ENCODE data around the gene RAX.
A peak's percentile ranks its signal among the peaks of the same experiment; 100 is the strongest.

Gene RAX

DNA sequence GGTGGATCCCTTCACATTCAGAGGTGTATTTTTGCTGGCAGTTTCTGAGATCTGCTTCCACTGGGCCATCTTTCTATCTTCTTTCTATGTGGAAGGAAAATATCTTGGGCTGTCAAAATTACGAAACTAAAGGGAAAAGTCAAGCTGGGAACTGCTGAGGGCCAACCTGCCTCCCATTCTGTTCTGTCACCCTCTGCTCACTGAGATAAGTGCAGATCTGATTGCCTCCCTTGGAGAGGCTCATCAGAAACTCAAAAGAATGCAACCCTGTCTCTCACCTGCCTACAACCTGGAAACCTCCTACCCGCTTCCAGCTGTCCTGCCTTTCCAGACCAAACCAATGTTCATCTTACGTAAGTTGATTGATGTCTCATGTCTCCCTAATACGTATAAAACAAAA, 26.5 kb downstream of the RAX start:
- no peak for DNase-seq (ENCODE audit: low read depth)

DNA sequence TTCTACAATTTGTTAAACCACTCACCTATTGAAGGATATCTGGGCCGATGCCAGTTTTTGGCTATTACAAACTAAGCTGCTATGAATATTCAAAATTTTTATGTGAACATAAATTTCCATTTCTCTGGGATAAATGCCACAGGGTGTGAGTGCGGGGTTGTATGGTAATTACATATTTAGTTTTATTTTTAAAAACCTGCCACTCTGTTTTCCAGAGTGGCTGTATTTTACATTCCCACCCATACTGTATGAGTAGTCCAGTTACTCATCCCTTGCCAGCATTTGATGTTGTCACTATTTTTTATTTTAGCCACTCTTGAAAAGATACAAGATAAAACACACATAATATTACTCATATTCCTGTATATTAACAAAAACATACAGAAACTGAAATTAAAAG, 30.3 kb downstream of the RAX start:
- DNase-seq (ENCODE audit: low read depth): no peak

DNA sequence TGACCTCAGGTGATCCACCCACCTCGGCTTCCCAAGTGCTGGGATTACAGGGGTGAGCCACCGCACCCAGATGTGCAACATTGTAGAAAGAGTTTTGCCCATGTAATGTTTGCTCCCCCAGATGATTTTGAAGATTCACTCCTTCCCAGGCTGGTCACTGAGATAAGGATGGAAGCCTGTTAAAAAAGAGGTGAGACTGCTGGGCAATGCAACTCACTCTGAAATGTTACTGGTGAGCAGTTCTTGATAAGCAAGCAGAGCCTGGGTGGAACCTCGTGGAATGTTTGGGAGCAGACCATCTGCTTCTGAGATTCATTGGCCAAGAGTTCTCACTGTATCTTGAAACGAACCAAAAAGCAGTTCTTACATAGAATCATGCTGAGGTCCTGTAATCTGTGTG, 33.6 kb downstream of the RAX start:
- no peak for DNase-seq (ENCODE audit: low read depth)

DNA sequence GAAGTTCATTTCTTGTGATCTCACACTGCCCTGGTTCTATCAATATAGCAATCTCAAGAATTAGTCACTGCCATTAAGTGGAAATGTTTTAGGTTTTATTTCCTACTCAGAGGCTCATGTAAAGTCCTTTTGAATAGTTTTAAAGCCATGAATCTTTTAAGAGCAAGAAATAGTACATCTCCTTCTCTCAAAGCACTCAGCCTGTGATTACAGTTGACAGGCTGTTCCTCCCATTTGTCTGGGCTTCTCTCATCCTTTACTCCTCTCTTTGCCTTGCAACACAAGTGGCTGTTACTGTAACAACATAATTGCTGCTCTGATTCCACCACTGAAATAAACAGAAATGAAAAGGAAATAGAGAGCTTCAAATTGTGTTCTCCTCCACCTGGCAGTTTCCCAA, 34.9 kb downstream of the RAX start:
- no peak for DNase-seq (ENCODE audit: low read depth)

DNA sequence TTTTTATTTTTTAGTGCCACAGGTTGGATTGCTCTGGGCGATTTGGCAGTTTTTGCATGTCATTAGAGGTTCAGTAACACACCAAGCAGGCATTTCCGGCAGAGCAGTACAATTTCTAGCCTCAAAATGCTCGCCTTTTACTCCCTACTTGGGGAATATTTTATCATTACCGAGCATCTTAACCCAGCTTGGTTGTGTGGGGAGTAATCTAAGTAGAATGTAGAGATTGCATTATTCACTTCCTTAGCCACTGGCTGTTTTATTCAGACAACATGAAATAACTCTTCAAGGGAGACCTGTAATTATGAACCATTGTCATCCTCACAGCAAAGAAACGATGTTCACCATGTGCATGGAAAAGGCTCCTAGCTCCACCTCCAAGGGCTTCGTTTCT, 40.2 kb downstream of the RAX start:
- DNase-seq (ENCODE audit: low read depth): peak; percentile 14

DNA sequence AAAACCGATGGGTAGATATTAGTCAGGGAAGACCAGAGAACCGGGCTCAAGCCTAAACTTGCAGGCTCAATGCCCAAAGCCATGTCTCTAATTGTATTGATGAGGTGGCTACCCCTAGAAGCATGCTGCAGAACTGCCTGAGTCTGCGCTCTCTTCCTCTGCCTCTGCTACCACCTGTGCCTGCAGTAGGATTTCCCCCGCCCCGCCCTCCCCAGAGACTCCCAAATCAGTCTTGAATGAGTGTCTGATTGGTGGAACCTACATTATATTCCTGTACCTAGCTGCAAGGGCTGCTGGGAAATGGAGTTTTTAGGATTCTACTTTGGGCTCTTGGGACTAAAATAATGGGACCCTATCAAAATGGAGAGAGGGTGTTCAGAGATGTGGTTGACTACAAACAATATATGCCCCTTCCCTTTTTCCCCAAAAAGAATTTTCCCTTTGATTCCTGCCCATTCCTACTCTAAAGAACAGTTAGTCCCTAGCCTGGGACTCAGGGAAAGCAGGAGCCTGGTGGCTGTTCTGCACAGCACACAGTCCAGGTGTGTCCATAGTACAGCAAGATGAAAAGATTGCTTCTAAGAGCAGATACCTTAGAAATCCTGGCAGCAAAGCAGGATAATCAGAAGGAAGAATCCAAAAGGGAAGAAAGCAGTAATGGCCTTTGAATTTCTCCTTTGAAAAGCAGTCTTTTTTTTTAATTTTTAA, 40.8 kb downstream of the RAX start:
- no peak for DNase-seq (ENCODE audit: low read depth)

DNA sequence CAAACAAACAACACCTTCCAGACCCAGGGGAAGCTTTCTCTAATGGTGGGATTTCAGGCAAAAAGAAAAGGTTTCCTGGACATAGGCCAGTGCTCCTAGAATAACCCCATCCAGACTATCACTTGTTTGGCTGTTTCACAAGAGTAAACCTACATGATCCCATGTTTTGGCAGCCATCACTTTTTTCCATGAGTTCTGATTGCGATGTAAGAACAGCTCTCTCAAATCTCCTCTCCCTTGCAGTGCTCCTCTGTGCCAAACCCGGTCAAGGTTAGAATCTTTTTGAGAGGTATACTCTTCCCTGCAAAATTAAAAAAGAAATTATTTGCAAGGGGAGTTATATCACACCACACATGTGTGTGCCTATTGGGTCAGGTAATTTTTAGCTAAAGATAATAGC, 41.4 kb downstream of the RAX start:
- DNase-seq (ENCODE audit: low read depth): no peak

DNA sequence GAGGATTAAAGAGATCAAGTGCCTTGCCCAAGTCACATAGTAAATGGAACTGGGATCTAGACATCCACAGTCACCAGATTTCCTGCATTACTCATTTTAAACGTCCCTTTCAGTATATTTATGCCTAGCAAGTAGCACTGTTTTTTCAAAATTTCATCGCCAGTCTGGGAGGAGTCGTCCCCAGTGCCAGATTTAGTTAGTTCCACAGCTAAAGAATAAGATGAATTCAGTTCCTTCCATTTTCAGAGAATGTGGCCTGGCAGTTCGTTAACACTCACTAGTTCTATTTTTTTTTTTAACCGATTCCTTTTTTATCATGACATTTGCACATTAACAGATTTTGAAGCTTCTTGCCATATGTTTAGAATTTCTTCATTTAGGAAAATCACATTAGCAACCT, 42.1 kb downstream of the RAX start:
- no peak for DNase-seq (ENCODE audit: low read depth)

DNA sequence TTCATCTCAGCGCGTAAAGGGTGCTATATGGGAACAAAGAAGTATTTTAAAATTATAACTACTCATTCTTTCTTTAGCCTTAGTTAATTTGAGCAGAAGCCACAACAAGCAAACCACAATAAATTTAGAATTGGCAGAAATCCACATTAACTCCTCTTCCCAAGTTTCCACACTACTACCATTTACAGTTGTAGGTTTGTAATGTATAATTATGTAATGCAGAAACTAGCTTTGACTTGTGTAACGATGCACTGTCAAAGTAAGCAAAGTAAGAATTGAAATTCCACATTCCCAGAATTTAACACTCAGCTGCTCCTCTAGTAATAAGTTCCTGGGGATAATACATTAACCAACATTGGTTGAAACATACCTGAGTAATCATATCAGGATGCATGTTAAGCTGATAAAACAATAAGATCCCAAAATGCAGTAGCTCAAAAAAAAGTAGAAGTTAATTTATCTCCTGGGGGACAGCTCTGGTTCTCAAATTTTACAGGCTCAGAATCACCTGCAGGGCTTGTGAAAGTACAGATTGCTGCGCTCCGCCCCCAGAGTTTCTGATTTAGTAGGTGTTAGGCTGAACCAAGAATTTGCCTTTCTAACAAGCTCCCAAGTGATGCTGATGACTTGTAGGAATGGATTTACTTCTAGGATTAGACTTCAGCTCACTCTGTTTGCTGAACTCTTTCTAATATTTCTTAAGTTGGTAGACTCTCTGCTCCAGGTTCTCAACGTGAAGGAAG, 43.4 kb downstream of the RAX start:
- no peak for DNase-seq (ENCODE audit: low read depth)

DNA sequence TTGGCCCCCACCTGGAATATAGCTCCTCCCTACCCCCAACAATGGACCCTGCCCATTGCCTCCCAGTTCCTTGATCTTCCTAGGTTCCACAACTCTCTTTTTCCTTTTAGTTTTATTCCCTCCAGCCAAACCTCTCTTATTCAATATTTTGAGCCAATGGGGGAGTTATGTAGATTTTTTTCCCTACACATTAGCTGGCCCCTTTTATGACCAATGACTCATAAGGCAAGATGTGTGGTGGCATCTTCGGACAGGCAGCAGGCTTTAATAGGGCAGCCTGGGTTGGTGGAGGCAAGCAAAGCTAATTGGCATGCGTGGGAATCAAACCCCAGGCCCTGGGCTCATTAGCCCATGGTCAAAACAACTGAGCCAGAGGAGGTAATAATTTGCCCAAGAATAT, 44.1 kb downstream of the RAX start:
- DNase-seq (ENCODE audit: low read depth): no peak

DNA sequence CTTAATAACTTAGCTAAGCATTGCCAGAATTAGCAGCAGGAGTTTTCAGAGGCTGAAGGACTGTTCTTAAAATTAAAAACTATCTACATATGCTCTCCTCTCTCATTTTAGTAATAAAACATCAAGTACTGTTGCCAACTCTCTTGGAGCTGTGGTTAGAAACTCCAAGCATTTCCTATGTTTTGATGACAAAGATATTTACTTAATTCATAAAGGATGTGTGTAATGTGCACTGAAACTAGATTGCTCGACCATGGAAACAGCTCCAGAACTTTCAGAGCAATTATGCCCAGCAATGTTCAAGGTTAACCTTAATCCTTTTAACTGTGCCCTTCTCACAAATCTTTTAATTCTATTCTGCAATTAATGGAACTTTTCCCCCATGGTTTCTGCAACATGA, 44.9 kb downstream of the RAX start:
- no peak for DNase-seq (ENCODE audit: low read depth)

DNA sequence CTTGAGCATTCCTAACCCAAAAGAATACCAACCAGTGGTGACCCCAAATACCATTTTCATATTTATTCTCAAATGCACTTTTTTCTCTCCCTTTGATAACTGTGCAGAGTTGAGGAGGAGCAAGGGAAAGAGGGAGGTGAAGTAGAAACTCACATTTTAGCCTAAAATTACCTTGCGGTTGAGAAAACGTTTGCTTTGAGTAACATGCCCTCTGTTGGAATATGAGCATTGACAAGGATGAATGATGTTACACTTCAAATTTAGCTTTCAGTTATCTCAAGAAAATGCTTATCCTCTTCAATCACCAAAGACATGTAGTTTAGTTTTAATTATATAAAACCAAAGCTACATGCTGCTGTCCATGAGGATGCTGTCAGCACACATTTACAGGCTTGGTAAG, 50.9 kb downstream of the RAX start:
- no peak for DNase-seq (ENCODE audit: low read depth)

DNA sequence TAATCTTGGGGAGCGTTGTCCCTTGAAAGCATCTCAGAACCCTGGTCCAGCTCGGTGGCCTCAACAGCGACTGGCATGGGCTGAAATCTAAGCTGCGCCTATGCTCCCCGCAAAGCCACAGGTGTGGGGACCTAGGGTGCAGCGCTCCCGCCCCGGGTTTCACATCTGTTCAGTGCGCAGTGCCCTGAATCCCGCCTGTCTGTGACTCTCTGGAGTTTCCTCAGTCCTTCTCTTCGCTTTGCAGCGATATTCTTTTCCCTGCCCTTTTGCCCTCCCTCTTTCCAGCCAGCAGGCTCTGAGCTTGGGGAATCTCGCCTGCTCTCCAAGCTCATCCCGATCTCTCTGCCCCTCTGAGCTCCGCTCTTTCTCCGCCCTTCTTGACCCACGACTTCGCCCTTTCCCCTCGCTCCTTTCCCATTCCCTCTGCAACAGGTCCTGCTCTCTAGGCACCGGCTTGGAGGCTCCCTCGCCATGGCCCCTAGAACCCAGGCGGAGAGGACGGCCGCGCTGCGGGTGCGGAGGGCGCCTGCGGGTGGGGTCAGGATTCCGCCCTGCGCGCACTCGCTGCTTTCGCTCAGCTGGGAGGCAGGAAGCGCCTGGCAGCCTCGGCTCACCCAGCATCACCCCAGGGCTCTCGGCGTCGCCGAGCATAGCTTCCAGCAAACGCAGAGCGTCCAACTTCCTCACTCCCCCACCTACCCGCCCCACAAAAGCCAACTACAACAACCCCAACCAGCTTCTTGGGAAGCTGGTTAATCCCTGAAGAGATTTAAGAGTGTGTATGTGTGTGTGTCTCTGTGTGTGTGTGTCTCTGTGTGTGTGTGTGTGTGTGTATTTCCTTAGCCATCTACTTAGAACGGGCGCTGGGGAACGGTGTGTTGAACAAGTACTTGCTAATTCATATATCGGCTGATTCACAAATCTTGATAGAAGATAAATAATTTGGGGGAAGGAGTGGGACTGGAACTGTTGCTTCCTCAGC, 52.2 kb downstream of the RAX start:
- no peak for DNase-seq (ENCODE audit: low read depth)

DNA sequence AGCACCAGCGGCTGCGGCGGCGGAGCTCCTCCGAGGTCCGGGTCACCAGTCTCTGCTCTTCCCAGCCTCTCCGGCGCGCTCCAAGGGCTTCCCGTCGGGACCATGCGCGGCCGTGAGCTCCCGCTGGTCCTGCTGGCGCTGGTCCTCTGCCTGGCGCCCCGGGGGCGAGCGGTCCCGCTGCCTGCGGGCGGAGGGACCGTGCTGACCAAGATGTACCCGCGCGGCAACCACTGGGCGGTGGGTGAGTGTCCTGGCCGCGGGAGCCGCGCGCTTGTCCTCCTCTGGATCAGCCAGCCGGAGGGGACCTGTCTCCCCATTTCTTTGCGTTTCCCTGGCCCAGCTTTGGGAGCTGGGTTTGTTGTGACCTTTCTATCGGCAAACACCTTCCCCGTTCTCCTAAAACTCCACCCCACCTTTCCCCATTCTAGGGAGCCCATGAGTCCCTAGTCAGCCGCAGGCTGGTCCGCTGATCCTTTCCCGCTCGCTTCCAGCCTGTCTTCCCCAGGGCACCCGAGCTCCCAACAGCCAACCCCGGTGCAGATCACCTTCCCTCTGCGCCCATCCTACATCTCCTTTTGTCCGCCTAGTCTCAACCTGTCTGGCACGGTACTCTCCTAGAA, 53.0 kb downstream of the RAX start:
- DNase-seq (ENCODE audit: low read depth): no peak

DNA sequence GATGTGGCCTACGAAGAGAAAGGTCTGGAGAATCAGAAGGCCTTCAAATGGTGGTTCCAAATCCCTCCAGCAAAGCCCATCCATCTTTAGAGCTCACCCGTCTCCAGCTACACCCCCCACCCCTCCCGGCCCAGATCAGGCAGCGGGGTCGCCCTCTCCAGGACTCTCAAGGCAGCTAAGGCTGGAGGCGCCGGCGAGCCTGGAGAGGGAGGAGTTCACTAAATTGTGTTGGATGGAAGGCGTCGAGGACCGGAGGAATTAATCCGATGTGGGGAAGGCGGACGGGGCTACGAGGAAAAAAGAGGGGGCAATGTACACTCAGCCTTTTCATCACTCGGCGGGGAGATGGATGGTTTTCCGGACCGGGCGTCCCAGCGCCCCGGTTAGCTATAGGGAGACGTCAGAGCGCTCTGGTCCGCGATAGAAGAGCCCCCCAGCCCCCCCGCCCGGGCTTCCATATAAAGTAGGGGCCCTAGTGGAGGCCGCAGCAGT, 53.5 kb downstream of the RAX start, which contains the start of gene GRP:
Gene GRP (plus strand): TSS at position 487 of the 492 bp plus-strand sequence. CDS start 108 bp downstream, outside the sequence.
- DNase-seq (ENCODE audit: low read depth): no peak

DNA sequence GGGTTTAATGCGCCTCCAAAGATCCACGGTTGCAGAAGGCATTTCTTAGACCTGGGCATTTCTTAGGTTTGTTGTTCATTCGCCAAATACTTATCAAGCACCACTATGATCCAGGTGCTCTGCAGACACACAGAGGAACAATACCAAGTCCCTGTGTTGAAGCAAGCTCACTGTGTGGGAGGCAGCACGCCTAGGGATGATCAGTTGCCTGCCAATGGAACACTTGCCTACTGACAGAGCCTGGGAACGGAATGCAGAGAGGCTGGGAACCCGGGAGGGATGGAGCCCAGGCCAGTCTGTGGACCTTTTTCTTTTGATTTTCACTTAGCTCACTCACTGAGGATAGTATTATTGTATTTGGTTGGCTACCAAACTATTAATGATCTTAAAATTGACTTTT, 55.2 kb downstream of the RAX start:
- no peak for DNase-seq (ENCODE audit: low read depth)

Data from amniotic epithelial cell (primary cell).